PC-3 (cell line): ENCODE data around the gene GYG1. TPM values are rescaled to one million over a fixed set of nuclear protein-coding genes. Genes with fewer than 3 reads are reported as not detected.

Source experiments
- ATAC-seq: fragments of 200-7000 bp; cut with Tn5 transposase; 2 replicates; pipeline ENCODE4 v1.9.1; 2020; ENCODE audit warnings: mild to moderate bottlenecking, moderate library complexity
- BruUV-seq: library from RNA; stranded (reverse); fragments of 400-500 nt; replicated peaks from 2 replicates; lab custom pipeline; 2021; lab: Mats Ljungman, UMichigan
- CTCF ChIA-PET: fragments of 300-600 bp; sonication (Branson Sonifier 250); formaldehyde crosslinking; loops from one replicate; lab custom pipeline; 2022; ENCODE audit warnings: antibody characterized with exemption; lab: Charles Lee
- POLR2A ChIA-PET: fragments of 300-600 bp; sonication (Branson Sonifier 250); formaldehyde crosslinking; loops from one replicate; lab custom pipeline; 2022; ENCODE audit warnings: antibody characterized with exemption; ENCODE audit not compliant: unreplicated experiment; lab: Charles Lee
- DNase-seq: peaks from one replicate; pipeline ENCODE4 v3.0.0-alpha.2; 2015
- H2AFZ ChIP-seq: fragments of 300-600 bp; sonication (generic); 2 replicates; pipeline ENCODE4 v1.6.0; 2016; ENCODE audit warnings: antibody characterized with exemption, low read length
- H3F3A ChIP-seq: fragments of 300-600 bp; sonication (generic); one replicate; pipeline ENCODE4 v1.6.0; 2017; ENCODE audit warnings: antibody characterized with exemption, low read length, control low read depth, mild to moderate bottlenecking; ENCODE audit not compliant: unreplicated experiment
- H3K27ac ChIP-seq: fragments of 300-600 bp; sonication (generic); 2 replicates; pipeline ENCODE4 v1.5.1; 2016; ENCODE audit warnings: mild to moderate bottlenecking, low read length
- H3K27me3 ChIP-seq: fragments of 300-600 bp; sonication (generic); 2 replicates; pipeline ENCODE4 v1.6.1; 2016; ENCODE audit warnings: low read length, mixed read lengths
- H3K36me3 ChIP-seq: fragments of 300-600 bp; sonication (generic); 2 replicates; pipeline ENCODE4 v1.6.1; 2016; ENCODE audit warnings: low read depth, mixed run types, low read length, mixed read lengths
- H3K4me1 ChIP-seq: fragments of 300-600 bp; sonication (generic); 2 replicates; pipeline ENCODE4 v1.5.1; 2016; ENCODE audit warnings: low read length; ENCODE audit not compliant: insufficient read depth
- H3K4me2 ChIP-seq: fragments of 300-600 bp; sonication (generic); 2 replicates; pipeline ENCODE4 v1.6.0; 2016; ENCODE audit warnings: low read length
- H3K4me3 ChIP-seq: fragments of 300-600 bp; sonication (generic); 2 replicates; pipeline ENCODE4 v1.5.1; 2016; ENCODE audit warnings: mild to moderate bottlenecking, low read length, mixed read lengths
- H3K79me2 ChIP-seq: fragments of 300-600 bp; sonication (generic); 2 replicates; pipeline ENCODE4 v1.6.1; 2017; ENCODE audit warnings: low read length, mixed read lengths
- H3K9ac ChIP-seq: fragments of 300-600 bp; sonication (generic); 2 replicates; pipeline ENCODE4 v1.6.0; 2016; ENCODE audit warnings: mild to moderate bottlenecking, low read length
- H3K9me2 ChIP-seq: fragments of 300-600 bp; sonication (generic); replicated peaks from 2 replicates; pipeline ENCODE4 v1.6.1; 2016; ENCODE audit warnings: mixed run types, low read length, mixed read lengths
- H3K9me3 ChIP-seq: fragments of 300-600 bp; sonication (generic); 2 replicates; pipeline ENCODE4 v1.6.1; 2016; ENCODE audit warnings: low read length, mixed read lengths
- H4K20me1 ChIP-seq: fragments of 300-600 bp; sonication (generic); 2 replicates; pipeline ENCODE4 v1.6.1; 2016; ENCODE audit warnings: low read length, mixed read lengths
- CTCF ChIP-seq: fragments of 300-600 bp; sonication (generic); conservative IDR thresholded peaks from 2 replicates; pipeline ENCODE4 v1.5.1; 2017; ENCODE audit warnings: antibody characterized with exemption, low read depth, mild to moderate bottlenecking, low read length
- EZH2 ChIP-seq: fragments of 300-600 bp; sonication (generic); IDR thresholded peaks from one replicate; pipeline ENCODE4 v1.6.1; 2017; ENCODE audit warnings: antibody characterized with exemption, mild to moderate bottlenecking, low read length; ENCODE audit not compliant: unreplicated experiment
- EZH2phosphoT487 ChIP-seq: fragments of 300-600 bp; sonication (generic); IDR thresholded peaks from 2 replicates; pipeline ENCODE4 v1.6.1; 2018; ENCODE audit warnings: mild to moderate bottlenecking, antibody characterized with exemption, low read length, borderline replicate concordance
- intact Hi-C: fragments of 100-400 bp; cut with micrococcal nuclease; formaldehyde crosslinking; loops from 2 replicates; pipeline ENCODE4 v1.9.0; 2023
- total RNA-seq: library from RNA; depleted of rRNA; stranded (reverse); fragments of >200 nt; gene quantifications from 2 replicates; pipeline ENCODE4 v1.2.3, GENCODE V29; 2014

GYG1 gene
- total RNA-seq, 1 experiment from 2014 or later: 12.0 TPM

- Histone ChIP-seq H2AFZ (no peak overlapping the region), H3K9me3 (no peaks in the 10 kb centered on the region)
Observed at GRCh38 chr3:148975248-148975647, 16.1 kb upstream of the GYG1 start.

DNA sequence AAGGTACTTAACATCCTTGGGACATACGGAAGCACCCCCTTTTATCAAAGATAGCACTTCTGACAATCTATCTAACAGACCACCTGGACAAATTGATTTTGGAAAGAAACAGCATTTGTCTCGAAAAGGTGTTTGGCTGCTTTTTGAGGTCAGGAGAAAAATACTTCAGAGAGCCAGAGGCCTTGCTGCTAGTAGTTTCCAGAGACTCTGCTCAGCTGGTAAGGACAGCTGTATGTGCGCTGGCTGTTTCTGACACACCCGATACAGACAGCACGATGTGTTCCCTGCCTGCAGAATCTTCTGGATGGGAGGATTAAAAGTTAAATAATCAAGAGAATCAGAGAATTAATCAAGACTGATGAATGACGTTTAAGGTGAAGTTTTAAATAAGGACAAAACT lies 15.6 kb upstream of the GYG1 start:
- Histone ChIP-seq H2AFZ (no peak overlapping the region), H3K79me2 (no peaks in the 10 kb centered on the region)

More at GRCh38 chr3:148975248-148975647, 16.1 kb upstream of the GYG1 start:
- H3K79me2 ChIP-seq: no peaks in the 10 kb centered on the region
- DNase-seq: no peak
- H3K27me3 ChIP-seq: no peaks in the 10 kb centered on the region
- no peaks in the 10 kb centered on the region for H3F3A ChIP-seq
- no TSS peak for BruUV-seq
- no peaks in the 10 kb centered on the region for H3K36me3 ChIP-seq
- no peak overlapping the region for H3K4me3 ChIP-seq
- H3K9me2 ChIP-seq: no peaks in the 10 kb centered on the region
- H3K27ac ChIP-seq: no peak overlapping the region
- ChIA-PET CTCF (no interaction called here), POLR2A (no interaction called here)
- H3K4me1 ChIP-seq: no peaks in the 10 kb centered on the region
- no peak overlapping the region for H3K4me2 ChIP-seq
- TF ChIP-seq EZH2 (no peak), EZH2phosphoT487 (no peak), CTCF (no peak)
- intact Hi-C loops: no loop called here
- ATAC-seq: no peak
- no peak overlapping the region for H3K9ac ChIP-seq
- H4K20me1 ChIP-seq: no peaks in the 10 kb centered on the region

More for the DNA sequence above, 15.6 kb upstream of the GYG1 start:
- no peak overlapping the region for H3K9ac ChIP-seq
- H3K4me3 ChIP-seq: no peak overlapping the region
- no TSS peak for BruUV-seq
- no peak for TF ChIP-seq EZH2phosphoT487
- TF ChIP-seq CTCF: no peak
- TF ChIP-seq EZH2: no peak
- ChIA-PET POLR2A (no interaction called here), CTCF (no interaction called here)
- no peak overlapping the region for H3K4me2 ChIP-seq
- no peak for DNase-seq
- no peaks in the 10 kb centered on the region for H3K4me1 ChIP-seq
- no peaks in the 10 kb centered on the region for H4K20me1 ChIP-seq
- H3K27me3 ChIP-seq: no peaks in the 10 kb centered on the region
- intact Hi-C loops: no loop called here
- no peaks in the 10 kb centered on the region for H3K9me2 ChIP-seq
- no peaks in the 10 kb centered on the region for H3K9me3 ChIP-seq
- no peaks in the 10 kb centered on the region for H3F3A ChIP-seq
- H3K36me3 ChIP-seq: no peaks in the 10 kb centered on the region
- H3K27ac ChIP-seq: no peak overlapping the region
- ATAC-seq: no peak
